ENCODE data around the gene SHOX.

Gene SHOX

GRCh38 chrX:675279-675954 lies 44.8 kb downstream of the SHOX start:
- no peak for DNase-seq

- DNase-seq, result no peak
These were observed 45.3 kb downstream of the SHOX start for GRCh38 chrX:675955-676295.

- DNase-seq, result no peak
These were observed 46.8 kb downstream of the SHOX start for GRCh38 chrX:677376-677775.

- DNase-seq, result no peak
These were observed 48.8 kb downstream of the SHOX start for GRCh38 chrX:679291-679979.

- no peak for DNase-seq
These were observed 49.5 kb downstream of the SHOX start for GRCh38 chrX:680062-680461.

GRCh38 chrX:681989-682388 lies 51.4 kb downstream of the SHOX start:
- no peak for DNase-seq

GRCh38 chrX:682892-683291 lies 52.3 kb downstream of the SHOX start:
- DNase-seq, result no peak

GRCh38 chrX:683576-683975 lies 53.0 kb downstream of the SHOX start:
- DNase-seq, result no peak

- no peak for DNase-seq
These were observed 54.8 kb downstream of the SHOX start for GRCh38 chrX:685120-686032.

- DNase-seq, result no peak
These were observed 59.4 kb downstream of the SHOX start for GRCh38 chrX:689983-690382.

GRCh38 chrX:694800-695199 lies 64.2 kb downstream of the SHOX start:
- no peak for DNase-seq

GRCh38 chrX:698206-698605 lies 67.6 kb downstream of the SHOX start:
- no peak for DNase-seq

- DNase-seq, result no peak
These were observed 70.3 kb downstream of the SHOX start for GRCh38 chrX:700936-701335.

- no peak for DNase-seq
These were observed 71.1 kb downstream of the SHOX start for GRCh38 chrX:701673-702072.

- DNase-seq, result no peak
These were observed 72.9 kb downstream of the SHOX start for GRCh38 chrX:703466-703865.

- DNase-seq, result no peak
These were observed 73.3 kb downstream of the SHOX start for GRCh38 chrX:703866-704265.
